Measurements from ENCODE around the gene NFAM1. TPM values are rescaled to one million over a fixed set of nuclear protein-coding genes. Genes with fewer than 3 reads are reported as not detected.
A peak's percentile ranks its signal among the peaks of the same experiment; 100 is the strongest.

Gene NFAM1
- total RNA-seq, 6 experiments from 2014 or later, result 2.1 to 6.6 (median 2.4) TPM

- H3K27ac ChIP-seq, result no peak overlapping the region
- 71% methylated on average over 7 of the region's 12 CpGs for WGBS (ENCODE audit: insufficient coverage, low coverage, low lambda C conversion rate, missing lambda C conversion rate)
- TF ChIP-seq CTCF (IDR thresholded peaks at IDR 0.05), result no peak
- no peak for TF ChIP-seq POLR2A (IDR thresholded peaks at IDR 0.05)
- ATAC-seq, result no peak
- H3K4me1 ChIP-seq, result no peaks in the 10 kb centered on the region
- no peak for DNase-seq
- no peaks in the 10 kb centered on the region for H3K36me3 ChIP-seq
- no peak overlapping the region for H3K4me3 ChIP-seq
- H3K9me3 ChIP-seq, result no peaks in the 10 kb centered on the region
- H3K27me3 ChIP-seq, result no peaks in the 10 kb centered on the region
- intact Hi-C loops (cut with DNase I), result no loop called here
Measured at GRCh38 chr22:42380769-42381551, 51.2 kb downstream of the NFAM1 start.

GRCh38 chr22:42379966-42380537 is 52.2 kb downstream of the NFAM1 start:
- DNase-seq (no peak), ATAC-seq (no peak)
- H3K27me3 ChIP-seq, result no peaks in the 10 kb centered on the region
- no peaks in the 10 kb centered on the region for H3K4me1 ChIP-seq
- TF ChIP-seq CTCF (IDR thresholded peaks at IDR 0.05) (no peak), POLR2A (IDR thresholded peaks at IDR 0.05) (no peak)
- intact Hi-C loops (cut with DNase I), result no loop called here
- no peak overlapping the region for H3K27ac ChIP-seq
- WGBS (ENCODE audit: insufficient coverage, low coverage, low lambda C conversion rate, missing lambda C conversion rate), result 81% methylated on average over 15 of the region's 16 CpGs
- no peak overlapping the region for H3K4me3 ChIP-seq
- H3K9me3 ChIP-seq, result no peaks in the 10 kb centered on the region
- no peaks in the 10 kb centered on the region for H3K36me3 ChIP-seq

GRCh38 chr22:42376711-42377554 is 55.3 kb downstream of the NFAM1 start:
- peak; percentile 60 to 74 (median 64) for ATAC-seq

More at GRCh38 chr22:42376711-42377554, 55.3 kb downstream of the NFAM1 start:
- Histone ChIP-seq H3K9me3 (no peaks in the 10 kb centered on the region), H3K36me3 (no peaks in the 10 kb centered on the region), H3K27me3 (no peaks in the 10 kb centered on the region), H3K4me1 (no peaks in the 10 kb centered on the region), H3K27ac (peak overlapping the region in 1 of 3 donors; percentile 47), H3K4me3 (no peak overlapping the region)
- DNase-seq, result peak in 2 of 3 donors; percentile 49 to 78
- WGBS (ENCODE audit: insufficient coverage, low coverage, low lambda C conversion rate, missing lambda C conversion rate), result 68% methylated on average over 4 of the region's 12 CpGs
- TF ChIP-seq POLR2A (IDR thresholded peaks at IDR 0.05), result no peak
- TF ChIP-seq CTCF (IDR thresholded peaks at IDR 0.05), result no peak
- intact Hi-C loops (cut with DNase I), result no loop called here

All from right lobe of liver (tissue), 6 donors.